Neural progenitor cell (in vitro differentiated cells): ENCODE measurements around the gene IRF2BP2.

ENCODE experiments used
- CTCF ChIP-seq: fragments of 200-600 bp; sonication (generic); IDR thresholded peaks from 2 replicates; pipeline ENCODE4 v1.5.1; 2017; ENCODE audit warnings: antibody characterized with exemption, mild to moderate bottlenecking
- EZH2 ChIP-seq: fragments of 200-600 bp; sonication (generic); IDR thresholded peaks from 2 replicates; pipeline ENCODE4 v1.6.1; 2017; ENCODE audit warnings: antibody characterized with exemption, mild to moderate bottlenecking, moderate library complexity

GRCh38 chr1:234647758-234648157 is 37.8 kb upstream of the IRF2BP2 start:
- TF ChIP-seq CTCF (no peak), EZH2 (no peak)
